Body of pancreas (tissue), 4 donors: ENCODE results near the gene ESPN.

ENCODE experiments used
- POLR2A ChIP-seq, 3 donors: fragments of 450-650 bp; IDR thresholded peaks; one replicate each; pipeline ENCODE4 v1.6.1; 2016; ENCODE audit warnings: antibody characterized with exemption in 3 of 3, mild to moderate bottlenecking in 2 of 3
- TF ChIP-seq, protein P1 (sequence below), 7 experiments: fragments of 450-650 bp in 4 of 7; fragments of 200-600 bp in 3 of 7; sonication (generic) in 3 of 7; IDR thresholded peaks; one replicate each; pipeline ENCODE4 v1.5.1; 2016 to 2019; ENCODE audit warnings: antibody characterized with exemption in 7 of 7

DNA sequence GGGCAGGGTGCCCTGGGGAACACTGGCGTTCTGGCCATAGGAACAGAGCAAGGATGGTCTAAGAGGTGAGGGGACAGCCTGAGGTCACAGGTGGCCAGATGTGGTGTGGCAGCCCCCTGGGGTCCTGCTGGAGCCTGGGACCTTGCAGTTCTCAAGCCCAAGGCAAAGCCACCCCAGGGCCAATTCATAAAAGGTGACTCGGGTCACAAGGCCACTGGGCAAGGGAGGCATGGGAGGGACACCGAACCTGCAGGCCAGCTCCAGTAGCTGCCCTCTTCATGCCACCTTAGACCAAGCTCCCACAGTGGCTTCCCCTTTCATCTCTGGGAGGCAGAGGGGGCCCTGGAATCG, 22.1 kb downstream of the ESPN start:
- TF ChIP-seq, protein P1, sequence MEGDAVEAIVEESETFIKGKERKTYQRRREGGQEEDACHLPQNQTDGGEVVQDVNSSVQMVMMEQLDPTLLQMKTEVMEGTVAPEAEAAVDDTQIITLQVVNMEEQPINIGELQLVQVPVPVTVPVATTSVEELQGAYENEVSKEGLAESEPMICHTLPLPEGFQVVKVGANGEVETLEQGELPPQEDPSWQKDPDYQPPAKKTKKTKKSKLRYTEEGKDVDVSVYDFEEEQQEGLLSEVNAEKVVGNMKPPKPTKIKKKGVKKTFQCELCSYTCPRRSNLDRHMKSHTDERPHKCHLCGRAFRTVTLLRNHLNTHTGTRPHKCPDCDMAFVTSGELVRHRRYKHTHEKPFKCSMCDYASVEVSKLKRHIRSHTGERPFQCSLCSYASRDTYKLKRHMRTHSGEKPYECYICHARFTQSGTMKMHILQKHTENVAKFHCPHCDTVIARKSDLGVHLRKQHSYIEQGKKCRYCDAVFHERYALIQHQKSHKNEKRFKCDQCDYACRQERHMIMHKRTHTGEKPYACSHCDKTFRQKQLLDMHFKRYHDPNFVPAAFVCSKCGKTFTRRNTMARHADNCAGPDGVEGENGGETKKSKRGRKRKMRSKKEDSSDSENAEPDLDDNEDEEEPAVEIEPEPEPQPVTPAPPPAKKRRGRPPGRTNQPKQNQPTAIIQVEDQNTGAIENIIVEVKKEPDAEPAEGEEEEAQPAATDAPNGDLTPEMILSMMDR (IDR thresholded peaks at IDR 0.05), result no peak
- no peak for TF ChIP-seq POLR2A (IDR thresholded peaks at IDR 0.05)
